ENCODE measurements around the gene CD300LF.

CD300LF gene

DNA sequence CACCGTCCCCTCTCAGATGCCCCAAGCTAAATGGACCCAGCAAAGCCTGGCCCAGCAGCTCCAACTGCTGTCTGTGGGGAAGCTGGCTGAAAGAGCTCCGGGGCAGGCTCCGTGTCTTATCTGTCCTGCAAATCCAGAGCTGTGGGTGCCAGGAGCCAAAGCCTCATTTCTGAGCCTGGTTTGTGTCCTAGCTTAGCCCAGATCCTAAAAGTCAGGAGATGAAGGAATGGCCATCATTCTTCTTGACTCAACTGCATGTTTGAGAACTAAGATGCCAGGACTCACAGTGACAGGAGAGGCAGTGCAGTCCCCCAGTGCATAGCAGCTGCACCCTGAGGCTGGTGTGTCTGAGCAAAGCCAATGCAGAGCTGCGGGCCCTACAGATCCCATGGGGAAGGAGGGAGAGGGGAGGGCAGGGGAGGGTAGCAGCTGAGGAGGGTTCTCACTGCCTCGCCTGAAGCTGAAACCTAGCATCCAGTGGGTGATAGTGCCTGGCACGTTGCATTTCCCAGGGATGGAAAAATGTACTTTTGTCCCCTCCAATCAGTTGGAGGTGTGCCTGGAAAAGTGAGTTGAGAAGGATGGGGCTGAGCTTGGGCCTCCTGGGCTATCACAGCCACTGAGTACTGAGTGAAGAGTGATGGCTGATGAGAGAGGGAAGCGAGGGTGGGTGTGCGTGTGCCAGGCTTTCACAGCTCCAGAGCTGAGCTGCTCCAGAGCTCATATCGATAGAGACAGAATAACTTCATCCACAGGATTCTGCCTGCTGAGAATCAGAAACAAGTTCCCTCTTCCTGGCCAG lies 64.7 kb downstream of the CD300LF start:
- in situ Hi-C loops (cut with MboI; ENCODE audit: low sequenced_read_pairs), result no loop called here

DNA sequence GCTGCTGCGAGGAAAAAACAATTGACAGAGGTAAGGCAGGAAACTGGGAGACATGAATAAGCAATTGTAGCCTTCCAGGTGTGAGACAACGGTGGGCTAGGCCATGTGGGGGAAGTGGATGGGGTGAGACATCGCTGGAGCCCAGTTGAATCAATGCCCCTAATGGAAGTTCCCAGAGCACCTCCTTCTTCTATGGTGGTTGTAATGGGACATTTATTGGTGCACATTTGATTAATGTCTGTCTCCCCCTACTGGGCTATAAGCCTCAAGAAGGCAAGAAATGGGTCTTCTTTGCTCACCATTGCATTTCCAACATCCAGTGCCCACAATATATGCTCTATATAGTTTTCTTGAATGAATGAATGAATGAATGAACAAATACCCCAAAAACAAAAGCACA lies 66.5 kb downstream of the CD300LF start:
- in situ Hi-C loops (cut with MboI; ENCODE audit: low sequenced_read_pairs), result no loop called here

DNA sequence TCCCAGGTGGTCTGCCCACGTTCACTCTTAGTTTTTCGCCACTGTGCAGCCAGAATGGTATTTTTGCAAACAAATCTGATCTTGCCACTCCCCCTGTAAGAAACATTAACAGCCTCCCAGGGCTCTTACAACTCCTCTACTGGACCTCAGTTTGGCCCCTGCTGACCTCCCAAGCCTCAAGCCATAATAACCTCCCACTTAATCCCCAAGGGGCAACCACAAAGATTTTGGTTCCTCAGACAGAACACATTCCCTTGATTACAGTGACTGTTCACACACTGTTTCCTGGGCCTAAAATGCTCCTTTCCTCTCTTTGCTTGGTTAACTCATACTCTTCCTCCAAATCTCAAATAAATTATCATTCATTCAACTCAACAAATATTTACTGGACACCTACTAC lies 67.7 kb downstream of the CD300LF start:
- in situ Hi-C loops (cut with MboI; ENCODE audit: low sequenced_read_pairs), result no loop called here

DNA sequence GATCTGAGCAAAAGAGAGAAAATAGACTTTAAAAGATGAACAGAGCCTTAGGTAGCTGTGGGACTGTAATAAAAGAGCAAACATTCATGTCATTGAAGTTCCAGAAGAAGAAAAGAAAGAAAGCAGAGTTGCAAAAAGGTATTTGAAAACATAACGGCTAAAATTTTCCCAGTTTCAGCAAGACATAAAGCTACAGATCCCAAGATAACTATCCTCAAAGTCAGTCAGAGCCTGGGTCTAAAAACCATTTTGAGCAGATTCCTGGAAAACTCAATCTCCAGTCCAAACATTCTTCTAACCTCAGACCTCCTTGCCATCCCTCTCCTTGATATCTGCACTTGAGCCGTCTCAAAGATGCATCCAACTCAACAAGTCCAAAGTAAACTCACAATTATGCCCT lies 68.3 kb downstream of the CD300LF start:
- in situ Hi-C loops (cut with MboI; ENCODE audit: low sequenced_read_pairs), result no loop called here

Measured in HL-60/S4 (cell line).